Breast epithelium (tissue), 4 donors: ENCODE measurements around the gene SRSF5. TPM values are rescaled to one million over a fixed set of nuclear protein-coding genes. Genes with fewer than 3 reads are reported as not detected.

Experiments used
- DNase-seq, 2 donors: peaks; one replicate each; pipeline ENCODE4 v3.0.0-alpha.2; 2019; ENCODE audit warnings: low spot score in 2 of 2
- H3K27ac ChIP-seq, 2 donors: fragments of 200-600 bp; sonication (generic) in 1 of 2; one replicate each; pipeline ENCODE4 v1.5.1; 2016 to 2019; ENCODE audit warnings: mild to moderate bottlenecking in 1 of 2
- H3K27me3 ChIP-seq, 2 donors: fragments of 200-600 bp; sonication (generic) in 1 of 2; one replicate each; pipeline versions ENCODE4 v1.5.1 to v1.6.0; 2017 to 2019; ENCODE audit warnings: control low read depth in 1 of 2, mild to moderate bottlenecking in 1 of 2
- H3K36me3 ChIP-seq: fragments of 200-600 bp; one replicate; pipeline ENCODE4 v1.5.1; 2019
- H3K4me1 ChIP-seq, 2 donors: fragments of 200-600 bp; sonication (generic); one replicate each; pipeline ENCODE4 v1.5.1; 2016 to 2019; ENCODE audit warnings: control low read depth in 1 of 2
- H3K4me3 ChIP-seq, 3 donors: fragments of 200-600 bp; sonication (generic); 1 replicate in 2 of 3; 2 replicates in 1 of 3; pipeline ENCODE4 v1.5.1; 2016 to 2019; ENCODE audit warnings: mild to moderate bottlenecking in 3 of 3, moderate library complexity in 2 of 3
- H3K9me3 ChIP-seq, 2 donors: fragments of 200-600 bp; sonication (generic) in 1 of 2; one replicate each; pipeline ENCODE4 v1.5.1; 2016 to 2019; ENCODE audit warnings: control low read depth in 1 of 2
- POLR2A ChIP-seq: fragments of 450-650 bp; IDR thresholded peaks from one replicate; pipeline ENCODE4 v1.6.1; 2016; ENCODE audit warnings: antibody characterized with exemption, mild to moderate bottlenecking, moderate library complexity
- POLR2AphosphoS5 ChIP-seq, 3 donors: sonication (generic); formaldehyde crosslinking; IDR thresholded peaks; one replicate each; pipeline ENCODE4 v1.6.1; 2017; ENCODE audit warnings: antibody characterized with exemption in 3 of 3
- intact Hi-C: fragments of 100-400 bp; cut with DNase I; formaldehyde crosslinking; loops from one replicate; pipeline ENCODE4 v1.15.1; 2023; ENCODE audit warnings: low total_unique reads
- total RNA-seq, 3 donors: library from RNA; depleted of rRNA; stranded (reverse); fragments of >200 nt; gene quantifications; one replicate each; pipeline ENCODE4 v1.1.0, GENCODE V29; 2016
- TF ChIP-seq, protein P1 (sequence below), 3 donors: fragments of 450-650 bp; IDR thresholded peaks; one replicate each; pipeline ENCODE4 v1.5.1; 2016 to 2017; ENCODE audit warnings: antibody characterized with exemption in 3 of 3, mild to moderate bottlenecking in 3 of 3, moderate library complexity in 3 of 3

The SRSF5 gene
- total RNA-seq, 3 donors from 2014 or later, result 411 to 543 (median 424) TPM

DNA sequence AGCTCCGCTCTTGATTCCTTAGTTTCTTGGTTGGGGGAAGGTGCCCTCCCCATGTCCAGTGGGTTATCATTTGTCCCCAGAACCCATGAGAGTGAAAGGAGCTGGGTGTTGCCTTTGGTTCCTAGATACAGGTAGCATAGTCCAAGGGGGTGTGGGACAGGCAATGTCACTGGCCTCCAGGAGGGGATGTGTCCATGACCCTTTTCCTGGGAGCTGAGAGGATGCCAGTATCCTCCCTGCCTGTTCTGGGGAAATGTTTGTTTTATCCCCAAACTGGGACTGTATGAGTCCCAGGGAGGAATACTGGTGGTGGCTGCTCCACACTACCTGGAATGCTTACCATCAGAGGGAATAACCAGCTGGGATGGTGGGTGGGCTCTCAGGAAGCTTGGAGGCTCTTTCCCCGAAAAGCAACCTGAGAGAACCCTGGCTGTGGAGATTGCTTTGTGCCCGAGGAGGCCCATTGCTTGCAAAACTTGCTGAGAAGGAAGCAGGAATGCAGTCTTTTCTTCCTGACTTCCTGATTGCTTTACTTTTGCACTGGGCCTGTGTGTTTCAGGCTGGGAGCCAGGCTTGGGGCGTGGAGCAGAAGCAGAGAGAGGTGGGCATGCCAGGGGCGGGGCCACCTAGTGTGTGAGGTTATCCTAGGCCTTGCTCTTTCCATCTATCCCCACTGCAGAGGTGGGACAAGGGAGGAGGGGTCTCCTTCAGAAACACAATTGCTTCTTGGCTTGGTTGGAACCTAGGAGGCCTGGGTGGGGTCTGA lies 30.8 kb downstream of the SRSF5 start:
- H3K36me3 ChIP-seq, result no peaks in the 10 kb centered on the region
- intact Hi-C loops, result no loop called here
- no peak overlapping the region for H3K4me3 ChIP-seq
- H3K27ac ChIP-seq, result no peak overlapping the region
- no peaks in the 10 kb centered on the region for H3K4me1 ChIP-seq
- H3K27me3 ChIP-seq, result no peaks in the 10 kb centered on the region
- TF ChIP-seq, protein P1, sequence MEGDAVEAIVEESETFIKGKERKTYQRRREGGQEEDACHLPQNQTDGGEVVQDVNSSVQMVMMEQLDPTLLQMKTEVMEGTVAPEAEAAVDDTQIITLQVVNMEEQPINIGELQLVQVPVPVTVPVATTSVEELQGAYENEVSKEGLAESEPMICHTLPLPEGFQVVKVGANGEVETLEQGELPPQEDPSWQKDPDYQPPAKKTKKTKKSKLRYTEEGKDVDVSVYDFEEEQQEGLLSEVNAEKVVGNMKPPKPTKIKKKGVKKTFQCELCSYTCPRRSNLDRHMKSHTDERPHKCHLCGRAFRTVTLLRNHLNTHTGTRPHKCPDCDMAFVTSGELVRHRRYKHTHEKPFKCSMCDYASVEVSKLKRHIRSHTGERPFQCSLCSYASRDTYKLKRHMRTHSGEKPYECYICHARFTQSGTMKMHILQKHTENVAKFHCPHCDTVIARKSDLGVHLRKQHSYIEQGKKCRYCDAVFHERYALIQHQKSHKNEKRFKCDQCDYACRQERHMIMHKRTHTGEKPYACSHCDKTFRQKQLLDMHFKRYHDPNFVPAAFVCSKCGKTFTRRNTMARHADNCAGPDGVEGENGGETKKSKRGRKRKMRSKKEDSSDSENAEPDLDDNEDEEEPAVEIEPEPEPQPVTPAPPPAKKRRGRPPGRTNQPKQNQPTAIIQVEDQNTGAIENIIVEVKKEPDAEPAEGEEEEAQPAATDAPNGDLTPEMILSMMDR (IDR thresholded peaks at IDR 0.05), result no peak
- no peak for TF ChIP-seq POLR2A
- TF ChIP-seq POLR2AphosphoS5 (IDR thresholded peaks at IDR 0.05), result no peak
- no peaks in the 10 kb centered on the region for H3K9me3 ChIP-seq
- no peak for DNase-seq

DNA sequence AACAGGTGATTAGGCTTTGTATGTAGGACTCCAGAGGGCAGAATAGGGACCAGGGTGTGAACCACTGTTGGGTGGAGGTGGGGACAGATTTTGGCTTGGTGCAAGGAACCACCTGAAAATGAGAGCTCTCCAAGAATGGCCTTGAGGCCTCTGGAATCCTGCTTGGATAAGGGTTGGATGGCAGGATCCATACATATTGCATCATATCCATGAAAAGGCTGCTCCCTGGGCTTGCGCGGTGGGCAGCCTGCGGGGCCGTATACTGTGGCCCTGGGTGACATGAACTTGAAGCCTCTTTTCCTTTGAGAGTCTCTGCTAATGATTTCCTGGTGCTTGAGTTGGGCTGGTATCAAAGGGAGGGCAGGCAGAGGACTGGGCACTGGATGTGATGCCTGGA lies 31.4 kb downstream of the SRSF5 start:
- Histone ChIP-seq H3K27ac (no peak overlapping the region), H3K27me3 (no peaks in the 10 kb centered on the region), H3K36me3 (no peaks in the 10 kb centered on the region), H3K4me1 (no peaks in the 10 kb centered on the region), H3K9me3 (no peaks in the 10 kb centered on the region), H3K4me3 (no peak overlapping the region)
- intact Hi-C loops, result no loop called here
- DNase-seq, result no peak
- TF ChIP-seq, protein P1 (IDR thresholded peaks at IDR 0.05), result no peak
- TF ChIP-seq POLR2AphosphoS5 (IDR thresholded peaks at IDR 0.05) (no peak), POLR2A (no peak)

DNA sequence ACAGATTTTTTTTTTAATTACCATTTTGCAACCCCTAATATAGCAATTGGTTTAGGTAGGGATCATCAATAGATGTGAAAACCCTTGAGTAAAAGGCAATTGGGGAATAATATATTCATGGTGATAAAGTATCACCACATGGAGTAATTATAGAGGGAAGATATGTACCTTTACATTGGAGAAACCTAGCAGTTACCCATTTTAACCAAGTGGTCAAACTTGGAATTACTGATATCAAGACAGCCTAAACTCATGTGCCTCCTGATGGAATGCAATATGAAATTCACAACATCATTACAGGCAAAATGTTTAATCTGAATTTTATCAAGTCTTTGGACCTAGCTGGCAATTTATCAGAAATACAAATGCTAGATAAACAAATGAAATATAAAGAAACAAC lies 36.8 kb downstream of the SRSF5 start:
- Histone ChIP-seq H3K4me1 (no peaks in the 10 kb centered on the region), H3K36me3 (no peaks in the 10 kb centered on the region), H3K27me3 (no peaks in the 10 kb centered on the region), H3K9me3 (no peaks in the 10 kb centered on the region), H3K4me3 (no peak overlapping the region), H3K27ac (no peak overlapping the region)
- intact Hi-C loops, result loop anchor here (10.0 kb wide), 1 partner anchor 521 kb away; no protein-coding TSS in a partner anchor
- TF ChIP-seq POLR2AphosphoS5 (IDR thresholded peaks at IDR 0.05) (no peak), POLR2A (no peak)
- TF ChIP-seq, protein P1 (IDR thresholded peaks at IDR 0.05), result no peak
- no peak for DNase-seq

DNA sequence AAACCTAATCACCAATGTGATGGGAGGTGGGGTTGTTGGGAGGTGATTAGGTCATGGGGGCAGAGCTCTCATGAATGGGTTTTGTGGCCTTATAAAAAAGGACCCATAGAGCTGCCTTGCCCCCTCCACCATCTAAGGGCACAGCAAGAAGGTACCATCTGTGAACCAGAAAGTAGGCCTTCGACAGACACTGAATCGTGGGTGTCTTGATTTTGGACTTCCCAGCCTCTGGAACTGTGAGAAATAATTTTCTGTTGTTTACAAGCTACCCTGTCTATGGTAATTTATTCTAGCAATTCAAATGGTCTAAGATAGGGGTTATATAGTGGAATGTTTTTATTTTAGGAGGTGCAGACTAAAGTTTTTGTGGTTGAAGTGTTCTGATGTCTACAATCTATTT lies 38.0 kb downstream of the SRSF5 start:
- intact Hi-C loops, result loop anchor here (10.0 kb wide), 1 partner anchor 520 kb away; no protein-coding TSS in a partner anchor
- TF ChIP-seq POLR2AphosphoS5 (IDR thresholded peaks at IDR 0.05) (no peak), POLR2A (no peak)
- TF ChIP-seq, protein P1 (IDR thresholded peaks at IDR 0.05), result no peak
- H3K27ac ChIP-seq, result no peak overlapping the region
- H3K4me1 ChIP-seq, result no peaks in the 10 kb centered on the region
- no peaks in the 10 kb centered on the region for H3K27me3 ChIP-seq
- DNase-seq, result no peak
- H3K9me3 ChIP-seq, result no peaks in the 10 kb centered on the region
- H3K36me3 ChIP-seq, result no peaks in the 10 kb centered on the region
- no peak overlapping the region for H3K4me3 ChIP-seq

DNA sequence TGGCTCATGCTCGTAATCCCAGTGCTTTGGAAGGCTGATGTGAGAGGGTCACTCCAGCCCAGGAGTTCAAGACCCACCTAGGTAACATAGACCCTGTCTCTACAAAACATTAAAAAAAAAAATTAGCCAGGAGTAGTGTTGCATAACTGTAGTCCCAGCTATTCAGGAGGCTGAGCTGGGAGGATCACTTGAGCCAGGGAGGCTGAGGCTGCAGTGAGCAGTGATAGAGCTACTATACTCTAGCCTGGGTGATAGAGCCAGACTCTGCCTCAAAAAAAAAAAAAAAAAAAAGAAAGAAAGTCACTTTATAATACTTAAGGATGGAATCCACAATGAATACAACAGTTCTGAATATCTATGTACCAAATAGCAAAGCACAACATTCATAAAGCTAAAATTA lies 40.2 kb downstream of the SRSF5 start:
- Histone ChIP-seq H3K36me3 (no peaks in the 10 kb centered on the region), H3K27ac (no peak overlapping the region), H3K27me3 (no peaks in the 10 kb centered on the region), H3K9me3 (no peaks in the 10 kb centered on the region), H3K4me1 (no peaks in the 10 kb centered on the region), H3K4me3 (no peak overlapping the region)
- intact Hi-C loops, result loop anchor here (10.0 kb wide), 1 partner anchor 518 kb away; no protein-coding TSS in a partner anchor
- DNase-seq, result no peak
- TF ChIP-seq POLR2A, result no peak
- no peak for TF ChIP-seq POLR2AphosphoS5 (IDR thresholded peaks at IDR 0.05)
- TF ChIP-seq, protein P1 (IDR thresholded peaks at IDR 0.05), result no peak
